HG02884 (cell line): Measurements from ENCODE around the gene VPS45.
"Not testable (repeated sequence)": the region's sequence is repeated elsewhere in the genome, so short reads cannot be mapped to it uniquely, and the experiment has no call there.

Experiments
- ATAC-seq: cut with Tn5 transposase; IDR thresholded peaks from one replicate; pipeline ENCODE4 v1.9.1; 2021; ENCODE audit warnings: mild to moderate bottlenecking, moderate library complexity; ENCODE audit not compliant: unreplicated experiment

The VPS45 gene

DNA sequence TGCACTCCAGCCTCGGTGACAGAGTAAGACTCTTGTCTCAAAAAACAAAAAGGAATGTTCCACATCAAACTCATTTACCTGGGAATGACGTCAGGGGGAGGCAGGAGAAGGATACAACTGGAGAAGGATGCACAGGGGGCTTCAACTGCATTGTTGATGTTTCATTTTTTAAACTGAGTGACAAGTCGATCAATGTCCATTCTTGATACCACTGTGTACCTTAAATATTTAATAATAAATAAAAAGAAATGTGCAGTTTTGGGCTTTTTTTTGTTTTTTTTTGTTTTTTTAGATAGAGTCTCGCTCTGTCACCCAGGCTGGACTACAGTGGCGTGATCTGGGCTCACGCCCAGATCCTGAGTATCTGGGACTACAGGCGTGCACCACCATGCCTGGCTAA, 117.9 kb downstream of the VPS45 start:
- ATAC-seq, result no peak

DNA sequence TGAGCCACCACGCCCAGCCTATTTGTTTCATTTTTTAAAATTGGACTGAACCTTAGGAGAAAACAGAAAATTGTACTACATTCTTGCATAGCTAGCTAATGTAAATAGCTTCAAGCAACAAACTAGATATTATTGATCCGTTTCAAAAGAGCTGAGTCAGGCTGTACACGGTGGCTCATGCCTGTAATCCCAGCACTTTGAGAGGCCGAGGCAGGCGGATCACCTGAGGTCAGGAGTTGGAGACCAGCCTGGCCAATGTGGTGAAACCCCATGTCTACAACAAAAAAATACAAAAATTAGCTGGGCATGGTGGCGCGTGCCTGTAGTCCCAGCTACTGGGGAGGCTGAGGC, 118.8 kb downstream of the VPS45 start:
- ATAC-seq, result not testable (repeated sequence)

DNA sequence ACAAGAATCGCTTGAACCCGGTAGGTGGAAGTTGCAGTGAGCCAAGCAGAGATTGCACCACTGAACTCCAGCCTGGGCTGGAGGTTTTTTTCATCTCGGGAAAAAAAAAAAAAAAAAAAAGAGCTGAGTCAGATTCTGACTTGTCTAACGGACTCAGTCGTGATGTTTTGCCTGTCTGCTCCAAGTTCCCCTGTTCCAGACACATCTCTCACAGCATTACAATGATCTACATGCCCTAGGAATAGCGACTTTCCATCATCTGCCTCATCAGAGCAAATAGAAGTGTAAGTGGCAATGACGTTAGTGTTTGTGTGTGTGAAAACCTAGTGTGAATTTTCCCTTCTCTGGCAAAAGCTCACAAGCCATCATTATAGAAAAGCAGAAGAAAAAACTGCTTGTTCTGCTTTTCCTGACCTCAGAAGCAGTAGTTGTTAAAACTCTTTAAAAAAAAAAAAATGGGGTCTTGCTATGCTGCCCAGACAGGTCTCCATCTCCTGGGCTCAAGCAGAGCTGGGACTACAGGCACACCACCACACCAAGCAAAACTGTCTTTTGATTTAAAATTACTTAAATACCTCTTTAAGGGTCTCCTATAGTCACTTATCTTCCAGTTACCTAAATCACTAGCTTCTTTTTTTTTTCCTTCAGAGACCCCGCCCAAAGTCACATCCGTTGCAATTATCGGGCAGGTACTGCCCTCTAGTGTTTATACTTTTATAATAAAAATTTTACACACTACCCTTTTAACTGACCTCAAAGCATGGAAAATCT, 119.4 kb downstream of the VPS45 start:
- no peak for ATAC-seq

DNA sequence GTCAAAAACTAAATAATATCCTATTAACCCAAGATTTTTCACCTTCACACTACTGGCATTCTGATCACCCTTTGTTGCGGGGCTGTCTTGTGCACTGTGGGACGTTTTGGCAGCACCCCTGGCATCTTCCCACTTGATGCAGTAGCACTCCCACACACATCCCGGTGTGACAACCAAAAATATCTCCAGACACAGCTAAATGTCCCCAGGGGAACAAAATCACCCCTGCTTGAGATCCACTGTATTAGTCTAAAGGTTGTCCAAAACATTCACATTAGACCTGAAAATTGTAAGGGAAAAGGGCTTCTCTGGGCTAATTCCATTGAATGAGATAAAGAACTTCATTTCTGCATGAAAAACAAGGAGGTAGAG, 120.0 kb downstream of the VPS45 start:
- ATAC-seq, result no peak

DNA sequence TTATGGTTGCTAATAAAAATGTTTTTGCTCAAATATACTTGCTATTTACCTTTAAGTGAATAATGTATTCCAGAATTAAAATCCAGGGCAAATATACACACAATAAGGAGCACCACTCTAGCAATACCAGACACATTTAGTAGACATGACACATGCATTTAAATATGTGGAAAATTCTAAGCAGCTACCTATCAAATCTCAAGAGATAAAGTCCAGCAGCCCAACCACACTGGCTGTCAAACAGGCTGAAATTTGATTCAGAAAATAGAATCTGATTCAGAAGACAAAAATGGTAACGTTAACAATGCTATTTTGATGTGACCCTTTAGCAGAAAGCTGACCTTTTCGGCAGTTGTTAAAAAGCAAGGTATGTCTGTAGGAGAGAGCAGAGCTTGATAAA, 124.4 kb downstream of the VPS45 start:
- no peak for ATAC-seq

DNA sequence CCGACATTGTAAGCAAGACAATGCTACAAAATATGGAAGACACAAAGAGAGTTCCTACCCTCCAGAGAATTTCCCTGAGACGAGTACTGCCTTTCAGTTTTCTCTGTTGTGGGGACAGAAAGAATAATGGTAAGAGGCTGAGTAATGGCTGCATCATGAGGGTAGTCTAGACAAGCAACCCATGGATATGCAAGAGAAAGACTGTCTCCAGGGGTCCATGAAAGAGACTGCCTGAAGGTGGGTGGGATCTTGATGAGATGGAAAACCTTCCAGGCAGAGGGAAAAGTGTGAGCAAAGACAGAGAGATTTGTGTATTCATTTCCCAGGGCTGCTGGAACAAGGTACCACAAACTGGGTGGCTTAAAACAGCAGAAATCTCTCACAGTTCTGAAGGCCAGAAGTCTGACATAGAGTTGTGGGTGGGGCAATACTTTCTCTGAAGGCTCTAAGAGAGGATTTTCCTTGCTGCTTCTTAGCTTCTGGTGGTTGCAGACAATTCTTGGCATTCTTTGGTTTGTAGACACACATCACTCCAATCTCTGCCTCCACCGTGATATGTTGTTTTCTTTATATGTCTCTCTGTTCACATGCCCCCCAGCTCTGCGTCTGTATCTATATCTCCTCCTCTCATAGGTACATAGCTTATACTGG, 126.9 kb downstream of the VPS45 start:
- no peak for ATAC-seq
